Activated T-helper 1 cell treated with anti-CD3 and anti-CD28 coated beads, Interleukin-12 subunit alpha, Interleukin-12 subunit beta, Interleukin-2, Interleukin-4 antibody, amounts not matched to agents 30 ng/mL and 10 ng/mL and 1 ng/mL, durations not matched to agents 14 hours and 24 hours and 36 hours (primary cell): ENCODE results near the gene PCLO. TPM values are rescaled to one million over a fixed set of nuclear protein-coding genes. Genes with fewer than 3 reads are reported as not detected.
"Not testable (repeated sequence)": the region's sequence is repeated elsewhere in the genome, so short reads cannot be mapped to it uniquely, and the experiment has no call there.

ENCODE experiments used
- DNase-seq: peaks from one replicate; pipeline ENCODE4 v3.0.0; 2021; ENCODE audit warnings: low spot score
- H3K27ac Mint-ChIP-seq: one replicate; pipeline ENCODE4 v1.8.0; 2021; ENCODE audit warnings: mild to moderate bottlenecking, mixed read lengths
- H3K27me3 Mint-ChIP-seq: one replicate; pipeline ENCODE4 v1.8.0; 2022; ENCODE audit warnings: mild to moderate bottlenecking, moderate library complexity, mixed read lengths; ENCODE audit not compliant: insufficient read depth
- H3K36me3 Mint-ChIP-seq: one replicate; pipeline ENCODE4 v1.8.0; 2021; ENCODE audit warnings: low read depth, mixed read lengths
- H3K4me1 Mint-ChIP-seq: one replicate; pipeline ENCODE4 v1.8.0; 2021; ENCODE audit warnings: low read depth, mixed read lengths
- H3K4me3 Mint-ChIP-seq: one replicate; pipeline ENCODE4 v1.8.0; 2021; ENCODE audit warnings: mild to moderate bottlenecking, moderate library complexity, mixed read lengths
- H3K9me3 Mint-ChIP-seq: one replicate; pipeline ENCODE4 v1.8.0; 2021; ENCODE audit warnings: mixed read lengths
- intact Hi-C: fragments of 100-400 bp; cut with micrococcal nuclease; formaldehyde crosslinking; loops from one replicate; pipeline ENCODE4 v1.15.1; 2024
- total RNA-seq: library from RNA; stranded (reverse); gene quantifications from 2 replicates; pipeline ENCODE4 v1.2.3, GENCODE V29; 2022

Gene PCLO
- total RNA-seq, 1 donor from 2014 or later = not detected

DNA sequence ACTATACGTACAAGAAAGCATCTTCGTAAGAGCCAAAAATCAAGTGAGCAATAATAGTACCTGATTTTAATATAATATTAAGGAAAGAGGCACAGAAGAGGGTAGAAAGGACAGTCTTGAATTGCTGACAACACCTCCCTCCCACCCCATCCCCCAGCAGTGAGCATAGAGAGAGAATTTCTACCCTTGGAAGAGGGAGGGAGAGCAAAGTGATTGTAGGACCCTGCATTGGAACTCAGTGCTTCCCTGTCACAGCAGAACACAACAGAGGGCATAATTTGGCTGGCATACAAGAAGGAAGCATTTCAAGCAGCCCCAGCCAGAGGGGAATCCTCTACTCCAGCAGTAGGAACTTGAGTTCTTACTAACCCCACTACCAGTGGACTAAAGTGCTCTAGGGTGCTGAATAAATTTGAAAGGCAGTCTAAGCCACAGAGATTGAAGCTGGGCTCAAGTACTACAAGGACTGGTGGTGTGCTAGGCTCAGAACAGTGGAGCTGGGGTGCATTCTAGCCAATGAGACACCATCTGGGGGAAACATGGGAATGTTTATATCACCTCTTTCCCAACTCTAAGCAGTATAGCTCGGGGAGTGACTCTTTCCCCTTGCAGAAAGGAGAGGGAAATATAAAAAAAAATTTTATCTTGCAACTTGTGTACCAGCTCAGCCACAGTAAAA is 44.2 kb downstream of the PCLO start:
- Mint-ChIP-seq H3K27ac (no peak overlapping the region), H3K9me3 (peaks cover 7% of the 10 kb centered on the region), H3K4me1 (no peaks in the 10 kb centered on the region), H3K36me3 (no peaks in the 10 kb centered on the region), H3K27me3 (no peaks in the 10 kb centered on the region), H3K4me3 (no peak overlapping the region)
- DNase-seq = no peak
- intact Hi-C loops = no loop called here

DNA sequence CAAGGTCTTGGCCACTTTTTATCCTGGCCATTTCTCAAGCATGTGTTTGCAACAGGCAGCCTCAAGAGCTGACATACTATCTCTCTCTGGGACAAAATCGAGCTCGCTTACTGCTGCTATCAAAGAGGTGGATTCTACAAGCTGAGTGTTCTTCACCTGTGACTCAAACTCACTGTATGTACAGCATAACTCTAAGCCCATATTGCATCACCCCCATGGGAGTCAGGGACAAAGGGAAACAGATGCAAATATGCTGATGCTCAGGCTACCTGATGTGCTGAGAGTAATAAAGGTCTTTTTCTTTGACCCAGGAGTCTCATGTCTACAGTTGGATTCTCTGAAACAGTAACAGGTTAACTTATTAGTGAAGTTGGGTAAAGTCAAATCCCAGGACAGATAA is 45.2 kb downstream of the PCLO start:
- Mint-ChIP-seq H3K4me1 (no peaks in the 10 kb centered on the region), H3K27ac (no peak overlapping the region), H3K4me3 (no peak overlapping the region), H3K36me3 (no peaks in the 10 kb centered on the region), H3K27me3 (no peaks in the 10 kb centered on the region), H3K9me3 (peaks cover 7% of the 10 kb centered on the region)
- no peak for DNase-seq
- intact Hi-C loops = no loop called here

DNA sequence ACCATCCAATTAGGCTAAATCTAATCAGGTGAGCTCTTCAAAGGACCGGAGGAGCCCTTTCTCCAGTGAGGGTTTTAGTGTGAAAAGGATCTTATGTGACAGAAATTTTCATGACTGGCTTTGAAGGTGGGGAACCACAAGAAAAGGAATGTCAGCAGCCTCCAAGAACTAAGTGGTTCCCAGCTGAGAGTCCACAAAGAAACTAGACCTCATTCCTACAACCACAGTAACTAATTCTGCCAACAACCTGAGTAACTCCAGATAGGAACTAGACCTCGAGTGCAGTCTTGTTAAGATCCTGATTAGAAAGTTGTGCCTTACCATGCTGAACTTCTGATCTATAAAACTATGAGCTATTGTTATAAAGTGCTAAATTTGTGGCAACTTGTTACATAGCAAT is 51.3 kb downstream of the PCLO start:
- intact Hi-C loops = no loop called here
- H3K27me3 Mint-ChIP-seq = no peaks in the 10 kb centered on the region
- H3K9me3 Mint-ChIP-seq = no peaks in the 10 kb centered on the region
- H3K36me3 Mint-ChIP-seq = no peaks in the 10 kb centered on the region
- H3K4me1 Mint-ChIP-seq = no peaks in the 10 kb centered on the region
- H3K4me3 Mint-ChIP-seq = no peak overlapping the region
- DNase-seq = no peak
- no peak overlapping the region for H3K27ac Mint-ChIP-seq

DNA sequence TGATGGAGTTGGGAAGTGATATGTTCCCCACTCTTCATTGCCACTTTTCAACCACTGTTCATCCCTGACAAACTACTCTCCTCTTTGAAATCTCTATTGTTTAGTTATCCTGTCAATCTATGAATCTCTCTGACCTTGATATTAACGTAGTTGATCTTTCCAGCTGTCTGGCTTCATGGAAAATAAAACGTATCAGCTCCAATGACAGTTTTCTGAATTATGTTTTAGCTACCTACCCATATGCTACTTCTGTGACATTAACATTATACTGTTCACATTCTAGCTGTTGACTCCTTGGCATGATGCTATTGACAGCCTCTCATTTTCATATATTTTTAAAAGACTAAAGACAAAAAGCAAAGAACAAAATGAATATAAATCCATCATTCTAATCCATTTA is 53.3 kb downstream of the PCLO start:
- Mint-ChIP-seq H3K4me3 (no peak overlapping the region), H3K36me3 (no peaks in the 10 kb centered on the region), H3K9me3 (no peaks in the 10 kb centered on the region), H3K27ac (no peak overlapping the region), H3K27me3 (no peaks in the 10 kb centered on the region), H3K4me1 (no peaks in the 10 kb centered on the region)
- intact Hi-C loops = no loop called here
- DNase-seq = no peak

DNA sequence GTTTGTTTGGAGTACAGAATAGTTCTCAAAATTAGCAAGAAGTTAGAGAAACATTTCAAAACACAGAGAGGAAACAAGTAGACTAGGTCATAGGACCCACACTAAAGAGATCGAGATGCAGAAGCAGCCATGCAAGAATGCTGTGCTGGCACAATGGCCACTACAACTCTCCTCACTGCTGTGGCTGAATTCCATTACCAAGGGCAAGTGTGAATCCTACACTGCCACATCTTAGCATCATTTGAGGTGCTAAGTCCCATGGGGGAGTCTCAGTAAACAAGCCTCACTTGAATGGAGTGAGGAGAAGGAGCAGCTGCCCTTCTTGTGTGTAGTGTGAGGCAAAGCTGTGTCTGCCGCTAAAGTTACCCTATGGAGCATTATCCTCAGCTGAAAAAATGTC is 56.7 kb downstream of the PCLO start:
- DNase-seq = no peak
- H3K4me3 Mint-ChIP-seq = no peak overlapping the region
- H3K9me3 Mint-ChIP-seq = no peaks in the 10 kb centered on the region
- no peaks in the 10 kb centered on the region for H3K36me3 Mint-ChIP-seq
- H3K27ac Mint-ChIP-seq = no peak overlapping the region
- no peaks in the 10 kb centered on the region for H3K27me3 Mint-ChIP-seq
- H3K4me1 Mint-ChIP-seq = no peaks in the 10 kb centered on the region
- intact Hi-C loops = no loop called here

DNA sequence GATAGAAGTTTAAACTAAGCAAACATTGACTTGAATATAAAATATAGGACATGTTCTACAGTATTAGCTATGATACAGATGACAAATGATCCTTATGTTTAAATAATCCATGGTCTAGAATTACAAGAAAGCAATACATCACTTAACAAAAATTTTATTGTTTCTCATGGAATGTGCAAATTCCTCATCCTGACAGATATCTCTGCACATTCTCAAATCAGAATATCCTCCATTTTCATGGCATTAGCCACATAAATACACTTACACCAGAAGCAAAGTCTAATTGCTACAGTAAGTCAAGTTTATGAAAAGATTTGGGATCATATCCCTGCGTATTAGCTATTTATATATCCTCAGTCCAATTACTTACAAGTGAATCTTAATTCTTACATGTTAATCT is 57.6 kb downstream of the PCLO start:
- Mint-ChIP-seq H3K36me3 (no peaks in the 10 kb centered on the region), H3K27me3 (no peaks in the 10 kb centered on the region)
- intact Hi-C loops = no loop called here

DNA sequence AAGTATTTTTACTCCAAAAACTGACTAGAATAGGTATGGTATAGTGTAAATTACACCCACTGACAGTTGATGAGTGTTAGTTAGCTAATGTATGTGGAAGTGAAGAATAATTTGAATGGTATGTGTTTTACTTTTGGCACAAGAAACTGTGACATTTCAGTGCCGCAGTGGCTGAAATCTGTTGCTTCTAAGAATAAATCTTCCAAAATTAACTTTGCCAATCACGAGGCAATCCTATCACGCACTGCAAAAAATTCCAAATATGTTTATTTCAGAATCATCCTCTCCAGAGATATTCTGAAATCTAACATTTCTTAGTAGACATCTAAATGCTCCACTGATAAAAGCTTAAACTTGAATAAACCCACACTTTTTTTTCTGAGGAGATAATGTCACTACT is 61.2 kb downstream of the PCLO start:
- H3K9me3 Mint-ChIP-seq = no peaks in the 10 kb centered on the region
- no peaks in the 10 kb centered on the region for H3K36me3 Mint-ChIP-seq
- no peak for DNase-seq
- H3K27ac Mint-ChIP-seq = no peak overlapping the region
- H3K4me3 Mint-ChIP-seq = no peak overlapping the region
- intact Hi-C loops = no loop called here
- H3K27me3 Mint-ChIP-seq = no peaks in the 10 kb centered on the region
- H3K4me1 Mint-ChIP-seq = no peaks in the 10 kb centered on the region

More for the DNA sequence above, 57.6 kb downstream of the PCLO start:
- no peaks in the 10 kb centered on the region for H3K4me1 Mint-ChIP-seq
- no peaks in the 10 kb centered on the region for H3K9me3 Mint-ChIP-seq
- no peak overlapping the region for H3K27ac Mint-ChIP-seq
- no peak for DNase-seq
- H3K4me3 Mint-ChIP-seq = no peak overlapping the region

DNA sequence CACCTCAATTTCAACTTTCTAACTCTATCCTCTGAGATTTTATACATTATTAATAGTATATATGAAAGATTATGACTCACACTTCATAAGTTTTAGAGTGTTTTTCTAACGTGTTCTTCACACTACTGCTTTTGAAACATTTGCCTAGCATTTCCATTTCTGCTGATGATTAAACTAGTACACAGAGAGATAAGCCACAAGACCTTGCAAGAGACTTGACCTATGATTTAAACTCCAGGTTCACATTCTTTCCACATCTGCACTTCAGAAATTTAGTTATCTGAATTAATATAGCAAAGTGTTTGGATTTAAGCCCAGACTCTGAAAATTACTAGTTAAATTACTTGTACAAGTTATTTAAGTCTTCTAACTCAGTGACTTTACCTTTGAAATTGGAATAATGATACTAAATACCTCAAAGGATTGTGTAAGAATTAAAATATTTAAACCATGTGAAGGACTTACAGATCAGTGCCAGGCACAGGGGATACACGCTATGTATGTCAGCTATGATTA is 66.6 kb downstream of the PCLO start:
- intact Hi-C loops = no loop called here
- no peak overlapping the region for H3K27ac Mint-ChIP-seq
- H3K4me3 Mint-ChIP-seq = no peak overlapping the region
- H3K9me3 Mint-ChIP-seq = no peaks in the 10 kb centered on the region
- no peaks in the 10 kb centered on the region for H3K4me1 Mint-ChIP-seq
- H3K27me3 Mint-ChIP-seq = no peaks in the 10 kb centered on the region
- no peaks in the 10 kb centered on the region for H3K36me3 Mint-ChIP-seq
- no peak for DNase-seq

DNA sequence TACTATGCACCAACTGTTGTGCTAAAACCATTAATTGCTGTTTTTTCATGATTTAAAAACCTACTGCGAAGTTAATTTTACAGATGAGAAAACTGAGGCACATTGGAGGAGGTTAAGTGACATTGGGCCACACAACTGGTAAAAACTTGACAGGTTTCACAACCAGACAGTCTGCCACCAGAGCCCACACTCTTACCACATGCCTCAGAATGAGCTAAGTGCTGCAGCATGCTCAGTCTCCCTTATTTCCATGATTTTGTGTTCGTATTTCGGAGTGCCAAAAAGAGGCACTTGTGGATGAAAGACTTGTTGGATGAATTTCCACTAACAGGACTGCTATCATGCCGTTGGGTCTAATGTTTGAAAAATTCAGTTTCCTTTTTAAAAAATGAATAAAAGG is 77.4 kb downstream of the PCLO start:
- H3K36me3 Mint-ChIP-seq = no peaks in the 10 kb centered on the region
- H3K9me3 Mint-ChIP-seq = no peaks in the 10 kb centered on the region
- H3K4me3 Mint-ChIP-seq = no peak overlapping the region
- no peaks in the 10 kb centered on the region for H3K4me1 Mint-ChIP-seq
- H3K27ac Mint-ChIP-seq = no peak overlapping the region
- no peaks in the 10 kb centered on the region for H3K27me3 Mint-ChIP-seq
- intact Hi-C loops = no loop called here
- DNase-seq = no peak

DNA sequence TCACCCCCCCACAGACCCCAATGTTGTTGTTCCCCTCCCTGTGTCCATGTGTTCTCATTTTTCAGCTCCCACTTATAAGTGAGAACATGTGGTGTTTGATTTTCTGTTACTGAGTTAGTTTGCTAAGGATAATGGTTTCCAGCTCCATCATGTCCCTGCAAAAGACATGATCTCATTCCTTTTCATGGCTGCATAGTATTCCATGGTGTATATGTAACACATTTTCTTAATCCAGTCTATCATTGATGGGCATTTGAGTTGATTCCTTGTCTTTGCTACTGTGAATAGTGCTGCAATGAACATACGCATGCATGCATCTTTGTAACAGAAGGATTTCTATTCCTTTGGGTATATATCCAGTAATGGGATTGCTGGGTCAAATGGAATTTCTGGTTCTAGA is 82.8 kb downstream of the PCLO start:
- H3K36me3 Mint-ChIP-seq, H3K4me1 Mint-ChIP-seq, DNase-seq, H3K4me3 Mint-ChIP-seq, intact Hi-C loops, H3K27me3 Mint-ChIP-seq, H3K27ac Mint-ChIP-seq, H3K9me3 Mint-ChIP-seq: not testable (repeated sequence)

DNA sequence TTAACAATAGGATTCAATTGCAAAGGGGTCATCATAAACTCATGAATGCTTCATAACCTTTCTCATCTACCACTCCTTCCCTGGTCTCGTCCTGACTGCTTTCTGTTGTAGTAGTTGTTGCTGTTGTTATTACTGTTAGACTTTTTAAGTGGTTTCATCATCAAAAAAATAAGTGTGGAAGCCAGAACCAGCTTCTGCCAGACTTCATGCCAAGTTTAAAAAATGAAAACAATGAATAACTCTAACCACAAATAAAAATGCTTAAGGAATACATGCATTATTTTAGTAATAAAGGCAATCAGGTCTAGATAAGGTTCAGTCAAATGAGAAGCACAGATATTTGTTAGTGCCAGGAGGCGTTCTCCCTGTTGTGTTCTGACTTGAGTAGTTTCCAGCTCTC is 85.4 kb downstream of the PCLO start:
- Mint-ChIP-seq H3K9me3 (no peaks in the 10 kb centered on the region), H3K27me3 (no peaks in the 10 kb centered on the region), H3K4me1 (no peaks in the 10 kb centered on the region), H3K4me3 (no peak overlapping the region), H3K27ac (no peak overlapping the region), H3K36me3 (no peaks in the 10 kb centered on the region)
- intact Hi-C loops = no loop called here
- no peak for DNase-seq

DNA sequence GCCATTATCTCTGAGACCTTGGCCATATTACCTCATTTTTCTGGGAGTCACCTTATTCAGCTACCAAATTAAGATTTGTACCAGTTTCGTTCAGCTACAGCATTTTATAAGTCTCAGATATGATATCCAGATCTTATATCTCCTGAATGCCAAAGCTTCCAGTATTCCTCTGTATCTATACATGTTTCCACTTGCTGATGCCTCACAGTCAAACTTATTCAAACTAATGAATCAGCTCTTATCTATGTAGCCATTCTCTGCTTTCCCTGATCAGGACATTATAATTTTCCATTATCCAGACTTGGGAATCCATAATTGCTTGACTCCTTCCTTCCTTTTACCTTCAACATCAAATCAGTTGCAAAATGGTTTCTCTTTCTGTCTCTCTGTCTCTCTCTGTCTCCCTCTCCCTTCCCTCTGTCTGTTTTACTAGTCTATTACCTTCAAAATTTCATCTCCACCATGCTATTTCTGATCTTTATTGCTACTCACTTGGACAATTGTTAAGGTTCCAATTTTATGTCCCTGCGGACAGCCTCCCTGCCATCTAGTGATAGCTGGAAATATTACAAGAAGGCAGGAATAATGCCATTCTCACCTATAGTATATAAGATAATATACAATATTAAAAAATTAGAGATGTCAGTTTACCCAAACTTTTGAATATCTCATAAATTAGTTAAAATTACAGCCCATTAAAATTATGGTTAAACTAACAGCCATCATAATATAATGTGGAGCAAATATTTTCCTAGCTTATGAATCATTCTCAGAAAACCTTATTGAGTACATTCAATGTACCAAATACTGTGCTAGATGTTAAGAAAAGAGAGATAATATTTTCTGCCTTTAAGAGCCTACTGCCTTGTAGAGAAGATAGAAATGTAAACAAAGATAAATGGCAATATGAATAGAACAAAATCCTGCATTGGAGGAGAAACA is 89.8 kb downstream of the PCLO start:
- H3K9me3 Mint-ChIP-seq = no peaks in the 10 kb centered on the region
- H3K4me3 Mint-ChIP-seq = no peak overlapping the region
- H3K36me3 Mint-ChIP-seq = no peaks in the 10 kb centered on the region
- no peak overlapping the region for H3K27ac Mint-ChIP-seq
- DNase-seq = no peak
- no peaks in the 10 kb centered on the region for H3K27me3 Mint-ChIP-seq
- H3K4me1 Mint-ChIP-seq = no peaks in the 10 kb centered on the region
- intact Hi-C loops = no loop called here

DNA sequence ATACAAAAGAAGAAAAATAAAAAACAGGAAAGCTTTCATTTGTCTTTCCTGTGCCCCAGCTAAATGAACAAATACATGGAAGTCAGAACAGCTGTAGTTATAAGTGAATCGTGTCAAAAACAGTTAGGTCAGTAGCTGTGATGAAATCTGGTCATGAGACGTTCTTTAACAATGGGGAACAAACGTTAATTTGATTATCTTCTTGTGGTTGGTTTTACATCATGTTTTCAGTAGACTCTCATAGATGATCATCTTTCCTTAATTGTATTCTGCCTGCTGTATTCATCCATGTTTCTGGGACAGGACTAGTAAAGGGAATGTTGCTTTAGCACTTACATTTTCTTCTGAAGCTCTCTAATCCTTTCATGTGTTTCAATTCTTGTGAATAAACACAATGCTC is 97.0 kb downstream of the PCLO start:
- Mint-ChIP-seq H3K36me3 (no peaks in the 10 kb centered on the region), H3K27me3 (no peaks in the 10 kb centered on the region), H3K9me3 (no peaks in the 10 kb centered on the region), H3K4me1 (no peaks in the 10 kb centered on the region), H3K4me3 (no peak overlapping the region), H3K27ac (no peak overlapping the region)
- no peak for DNase-seq
- intact Hi-C loops = no loop called here
